Measurements from ENCODE around the gene MYOF. TPM values are rescaled to one million over a fixed set of nuclear protein-coding genes. Genes with fewer than 3 reads are reported as not detected.

MYOF gene
- total RNA-seq, 4 donors from 2014 or later, result 46.8 to 139 (median 90.2) TPM

DNA sequence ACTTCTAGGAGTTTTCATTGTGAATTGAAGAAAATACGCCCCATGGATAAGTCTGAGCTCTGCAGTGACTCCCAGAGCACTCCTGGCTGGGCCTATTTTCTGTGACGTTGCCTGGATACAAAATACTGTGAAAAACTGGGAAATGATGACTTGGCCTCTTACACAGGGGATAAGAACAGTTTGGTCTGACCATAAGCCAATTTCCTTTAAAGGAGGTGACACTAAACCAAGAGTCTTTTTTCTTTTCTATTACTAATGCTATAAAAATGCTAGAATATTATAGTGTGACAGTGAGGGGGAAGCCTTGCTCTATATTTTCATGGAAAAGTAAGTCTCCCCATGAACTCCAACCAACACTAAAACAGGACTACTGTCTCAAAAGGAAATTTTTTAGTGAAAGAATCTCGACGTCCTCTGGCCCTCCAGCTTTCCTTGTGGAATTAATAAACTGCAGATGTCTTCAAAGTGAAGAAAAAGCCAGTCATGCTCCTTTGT lies 45.5 kb downstream of the MYOF start:
- no peak for TF ChIP-seq CTCF (IDR thresholded peaks at IDR 0.05; ENCODE audit: low read depth)

DNA sequence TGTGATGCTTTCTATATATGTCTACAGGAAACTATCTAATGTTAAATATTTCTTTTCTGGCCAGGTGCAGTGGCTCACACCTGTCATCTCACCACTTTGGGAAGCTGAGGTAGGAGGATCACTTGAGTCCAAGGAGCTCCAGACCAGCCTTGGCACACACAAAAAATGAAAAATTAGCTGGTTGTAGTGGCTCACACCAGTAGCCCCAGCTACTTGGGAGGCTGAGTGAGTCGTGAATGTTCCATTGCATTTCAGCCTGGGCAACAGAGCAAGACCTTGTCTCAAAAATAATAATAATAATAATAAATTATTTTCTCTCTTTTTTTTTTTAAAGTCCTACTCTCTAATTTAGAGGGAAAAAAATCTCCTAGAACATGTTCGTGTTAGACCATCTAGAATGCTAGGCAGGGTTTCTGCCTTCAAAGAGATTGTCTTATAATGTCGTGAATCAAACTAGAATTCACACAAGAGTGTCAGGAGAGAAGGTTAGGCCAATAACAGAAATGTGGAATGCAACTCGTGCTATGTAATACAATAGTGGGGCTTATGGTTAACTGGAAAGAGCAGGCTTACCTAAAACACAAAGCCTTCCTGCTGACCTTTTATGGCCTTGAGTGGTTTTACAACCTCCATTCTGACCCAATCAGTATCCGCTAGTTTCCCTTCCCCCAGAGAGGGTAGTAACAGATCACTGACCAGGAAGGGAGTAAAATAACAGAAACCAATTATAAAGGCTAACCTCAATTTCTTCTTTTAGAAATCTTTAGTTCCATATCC lies 46.3 kb downstream of the MYOF start:
- no peak for TF ChIP-seq CTCF (IDR thresholded peaks at IDR 0.05; ENCODE audit: low read depth)

- no peak for TF ChIP-seq CTCF (IDR thresholded peaks at IDR 0.05; ENCODE audit: low read depth)
These were observed 47.1 kb downstream of the MYOF start for GRCh38 chr10:93434991-93435491.

DNA sequence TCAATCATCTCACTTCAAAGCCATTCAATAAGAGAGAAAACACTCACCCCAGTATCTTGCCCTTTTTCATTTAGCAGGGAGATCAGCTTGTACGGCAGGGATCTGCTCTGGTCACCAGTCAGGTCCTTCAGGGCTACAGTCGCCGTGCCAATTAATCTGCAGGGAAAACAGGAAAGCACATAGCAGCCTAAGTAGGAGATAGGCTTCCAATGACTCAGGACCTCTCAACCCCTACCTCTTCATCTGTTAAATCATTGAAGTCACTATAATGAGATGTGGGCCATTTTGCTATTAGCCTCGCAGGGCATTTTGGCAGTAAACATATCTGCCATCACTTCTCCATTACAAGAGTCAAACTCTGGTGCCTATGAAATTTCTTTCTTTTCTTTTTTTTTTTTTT lies 50.8 kb downstream of the MYOF start:
- no peak for TF ChIP-seq CTCF (IDR thresholded peaks at IDR 0.05; ENCODE audit: low read depth)

GRCh38 chr10:93425861-93426260 lies 56.3 kb downstream of the MYOF start:
- no peak for TF ChIP-seq CTCF (IDR thresholded peaks at IDR 0.05; ENCODE audit: low read depth)

DNA sequence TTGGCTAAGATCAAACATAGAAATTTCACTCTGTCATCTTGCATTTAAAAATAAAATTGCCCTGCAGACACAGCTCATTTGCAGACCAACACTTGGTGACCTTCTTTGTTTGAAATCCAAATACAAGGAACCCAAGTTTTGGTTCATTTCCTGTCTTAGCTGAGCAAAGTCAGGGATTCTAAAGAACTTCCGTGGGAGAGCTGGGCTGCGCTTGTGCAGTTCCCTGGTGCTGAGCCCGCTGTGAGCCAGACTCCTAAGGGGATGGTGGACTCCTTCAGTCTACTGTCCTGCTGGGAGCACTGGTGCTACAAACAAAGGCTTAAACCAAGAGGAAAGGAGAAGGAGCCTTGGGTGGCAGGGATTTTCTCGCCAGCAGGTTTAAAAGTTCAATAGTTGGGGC lies 60.0 kb downstream of the MYOF start:
- TF ChIP-seq CTCF (IDR thresholded peaks at IDR 0.05; ENCODE audit: low read depth), result no peak

DNA sequence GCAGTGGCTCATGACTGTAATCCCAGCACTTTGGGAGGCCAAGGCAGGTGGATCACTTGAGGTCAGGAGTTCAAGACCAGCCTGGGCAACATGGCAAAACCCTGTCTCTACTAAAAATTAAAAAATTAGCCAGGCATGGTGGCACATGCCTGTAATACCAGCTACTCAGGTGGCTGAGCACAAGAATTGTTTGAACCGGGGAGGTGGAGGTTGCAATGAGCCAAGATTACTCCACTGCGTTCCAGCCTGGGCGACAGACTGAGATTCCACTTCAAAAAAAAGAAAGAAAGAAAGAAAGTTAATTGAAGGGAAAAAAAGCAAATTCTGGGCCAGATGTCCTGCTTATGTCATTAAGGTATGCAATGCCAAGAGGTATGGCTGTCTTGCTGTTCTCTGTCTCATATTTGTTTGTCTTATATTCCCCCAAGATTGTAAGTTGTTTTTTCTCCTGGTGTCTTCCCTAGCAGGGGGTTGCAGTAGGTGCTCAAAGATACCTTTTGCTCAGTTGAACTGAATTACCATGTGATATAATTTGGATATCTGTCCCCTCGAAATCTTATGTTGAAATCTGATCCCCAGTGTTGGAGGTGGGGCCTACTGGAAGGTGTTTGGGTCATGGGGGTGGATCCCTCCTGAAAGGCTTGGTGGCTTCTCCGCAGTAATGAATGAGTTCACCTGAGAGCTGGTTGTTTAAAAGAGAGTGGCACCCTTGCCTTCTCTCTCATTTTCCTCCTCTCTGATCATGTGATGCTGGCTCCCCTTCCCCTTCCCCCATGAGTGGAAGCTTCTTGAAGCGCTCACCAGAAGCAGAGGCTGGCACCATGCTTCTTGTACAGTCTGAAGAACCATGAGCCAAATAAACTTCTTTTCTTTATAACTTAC lies 60.9 kb downstream of the MYOF start:
- TF ChIP-seq CTCF (IDR thresholded peaks at IDR 0.05; ENCODE audit: low read depth), result no peak

Measured in subcutaneous adipose tissue (tissue), 4 donors.